ENCODE measurements around the gene ARHGEF16.

ARHGEF16 gene

GRCh38 chr1:3530086-3530925 is 75.8 kb downstream of the ARHGEF16 start:
- Histone ChIP-seq H3K27ac (peak overlapping the region; percentile 82), H3K27me3 (ENCODE audit: insufficient read depth, low read depth, severe bottlenecking) (no peaks in the 10 kb centered on the region), H3K9me3 (ENCODE audit: severe bottlenecking) (no peaks in the 10 kb centered on the region), H3K36me3 (no peaks in the 10 kb centered on the region), H3K4me3 (ENCODE audit: low read depth, low read length) (peak overlapping the region; percentile 68)
- no peak for TF ChIP-seq CTCF (IDR thresholded peaks at IDR 0.05; ENCODE audit: low read depth, low read length)
- peak; percentile 69 for DNase-seq
